ENCODE measurements around the gene AKR1E2.

The AKR1E2 gene

DNA sequence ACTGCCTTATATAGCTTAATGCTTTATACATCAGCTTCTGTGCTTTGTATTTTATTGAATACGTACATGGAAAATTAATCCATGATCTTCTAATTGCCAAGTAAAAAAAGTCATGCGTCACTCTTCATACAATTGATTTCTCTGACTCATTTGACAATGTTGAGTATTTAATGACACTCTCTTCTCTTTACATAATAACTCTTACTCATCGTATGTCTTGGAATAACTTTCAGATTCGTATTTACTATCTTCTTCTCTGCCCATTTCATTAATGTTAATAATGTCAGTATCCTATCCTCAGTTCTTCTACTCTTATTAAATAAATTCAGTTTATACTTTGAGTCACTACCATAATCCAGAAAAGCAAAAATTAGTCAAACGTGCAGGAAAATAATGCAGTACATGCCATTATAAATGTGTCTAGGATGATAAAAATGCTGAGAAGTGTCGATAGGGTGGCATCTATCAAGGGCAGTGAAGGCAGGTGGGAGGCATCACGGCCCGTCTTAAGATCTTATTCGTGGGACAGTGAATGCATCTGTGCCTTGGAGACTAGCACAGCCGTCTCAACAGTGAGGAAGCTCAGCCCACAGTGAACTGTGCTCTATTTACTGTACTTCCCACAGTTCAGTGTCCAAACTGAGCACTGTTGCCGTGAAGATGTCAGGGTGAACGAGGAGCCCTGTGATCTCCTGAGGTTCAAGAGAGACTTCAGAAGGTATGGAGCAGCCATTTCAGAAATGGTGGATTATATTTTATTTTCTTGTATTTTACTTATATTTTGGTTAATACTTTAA is 39.8 kb upstream of the AKR1E2 start:
- H3K4me3 ChIP-seq (ENCODE audit: low read depth, low read length) = no peak overlapping the region

DNA sequence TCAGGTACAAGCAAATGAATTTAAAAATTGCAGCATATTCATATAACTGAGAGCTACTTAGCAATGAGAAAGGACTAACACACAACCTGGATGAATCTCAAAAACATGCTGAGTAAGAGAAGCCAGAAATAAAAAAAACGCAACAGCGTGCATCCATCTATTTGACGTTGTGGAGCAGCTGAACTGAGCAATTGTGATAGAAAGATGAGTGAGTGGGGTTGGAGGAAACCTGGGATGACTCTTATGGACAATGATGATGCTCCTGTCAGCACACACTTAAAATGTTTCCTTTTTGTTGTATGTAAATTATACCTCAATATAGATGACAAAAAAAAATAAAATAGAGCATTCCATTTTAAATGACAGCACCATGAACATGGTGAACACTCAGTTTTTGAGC is 36.0 kb upstream of the AKR1E2 start:
- TF ChIP-seq CTCF (IDR thresholded peaks at IDR 0.05; ENCODE audit: low read depth, low read length) = no peak
- no peak overlapping the region for H3K4me3 ChIP-seq (ENCODE audit: low read depth, low read length)

More for the DNA sequence above, 39.8 kb upstream of the AKR1E2 start:
- no peak for TF ChIP-seq CTCF (IDR thresholded peaks at IDR 0.05; ENCODE audit: low read depth, low read length)

DNA sequence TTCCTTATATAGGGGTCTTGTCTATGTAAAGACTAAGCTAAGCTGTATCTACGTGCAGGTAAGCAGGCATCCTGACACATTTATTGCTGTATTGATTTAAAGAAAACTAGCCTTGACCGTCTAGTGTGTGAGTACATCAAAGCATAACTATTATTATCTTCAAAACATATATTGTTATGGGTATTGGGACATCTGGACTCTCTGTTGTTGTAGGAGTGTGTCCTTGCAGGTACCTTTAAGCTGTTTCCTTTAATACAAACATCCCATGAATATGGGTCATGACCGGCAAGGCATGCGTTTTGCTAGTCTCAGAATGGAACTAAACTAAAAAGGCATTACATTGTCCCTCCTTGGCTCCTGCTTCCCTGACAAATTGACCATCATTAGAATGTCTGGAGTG is 35.1 kb upstream of the AKR1E2 start:
- no peak overlapping the region for H3K4me3 ChIP-seq (ENCODE audit: low read depth, low read length)
- no peak for TF ChIP-seq CTCF (IDR thresholded peaks at IDR 0.05; ENCODE audit: low read depth, low read length)

- no peak for TF ChIP-seq CTCF (IDR thresholded peaks at IDR 0.05; ENCODE audit: low read depth, low read length)
- H3K4me3 ChIP-seq (ENCODE audit: low read depth, low read length) = no peak overlapping the region
Measured at GRCh38 chr10:4792381-4792780, 33.6 kb upstream of the AKR1E2 start.

- H3K4me3 ChIP-seq (ENCODE audit: low read depth, low read length) = no peak overlapping the region
- TF ChIP-seq CTCF (IDR thresholded peaks at IDR 0.05; ENCODE audit: low read depth, low read length) = no peak
Measured at GRCh38 chr10:4801405-4801804, 24.6 kb upstream of the AKR1E2 start.

DNA sequence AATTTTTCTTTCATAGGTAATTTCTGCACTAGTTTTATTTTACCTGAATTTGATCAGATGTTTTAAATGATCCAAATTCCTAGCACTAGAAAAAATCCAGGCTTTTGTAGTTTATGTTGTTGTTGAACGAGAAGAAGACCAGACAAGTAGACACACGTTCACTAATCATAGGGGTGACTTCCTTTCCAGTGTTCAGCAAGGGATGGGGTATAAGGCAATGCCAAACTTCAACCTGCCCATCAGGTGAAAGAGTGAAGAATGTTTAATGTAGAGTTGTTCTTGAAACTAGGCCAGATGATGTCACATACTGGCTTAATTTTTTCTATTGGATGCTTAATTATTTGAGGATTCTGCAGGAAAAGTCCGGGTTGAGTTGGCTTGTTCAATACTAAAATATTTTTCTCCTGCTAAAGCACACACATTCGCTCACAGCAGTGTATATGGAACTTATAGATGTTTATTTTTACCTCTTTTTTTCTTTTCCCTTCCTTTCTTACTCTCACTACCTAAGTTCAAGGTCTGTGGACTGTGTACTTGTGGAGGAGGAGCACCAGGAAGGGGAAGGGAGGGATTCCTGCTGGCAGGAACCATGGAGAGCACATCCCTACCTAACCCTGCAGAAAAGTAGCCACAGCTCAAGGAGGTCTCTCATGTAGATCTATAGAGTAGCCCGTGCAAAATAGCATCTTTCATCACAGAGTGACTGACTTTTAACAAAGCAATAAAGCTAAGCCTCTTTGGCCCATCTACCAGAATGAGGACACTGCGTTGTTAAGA is 23.1 kb upstream of the AKR1E2 start:
- H3K4me3 ChIP-seq (ENCODE audit: low read depth, low read length) = no peak overlapping the region
- no peak for TF ChIP-seq CTCF (IDR thresholded peaks at IDR 0.05; ENCODE audit: low read depth, low read length)

DNA sequence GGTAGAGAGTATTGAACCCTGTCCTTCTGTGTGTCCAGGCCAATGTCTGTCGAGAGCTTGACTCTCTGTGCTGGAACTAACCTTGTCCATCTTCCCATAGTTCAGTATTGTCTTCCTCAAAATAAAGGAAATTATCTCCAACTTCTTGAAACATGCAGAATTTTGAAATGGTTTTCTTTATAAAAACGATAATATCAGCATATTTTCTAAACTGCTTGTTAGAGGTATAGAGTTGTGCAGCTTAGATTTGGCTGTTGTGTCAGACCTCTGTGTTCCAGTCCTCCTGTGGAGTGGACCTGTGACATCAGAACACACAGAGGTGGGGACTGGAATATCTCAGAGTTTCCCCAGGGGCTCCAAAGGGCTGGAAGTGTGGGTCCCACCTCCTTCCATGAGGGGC is 22.2 kb upstream of the AKR1E2 start:
- H3K4me3 ChIP-seq (ENCODE audit: low read depth, low read length) = no peak overlapping the region
- TF ChIP-seq CTCF (IDR thresholded peaks at IDR 0.05; ENCODE audit: low read depth, low read length) = no peak

Measured in WI38 (cell line).